Right atrium auricular region (tissue), 2 donors: Measurements from ENCODE around the gene URM1. TPM values are rescaled to one million over a fixed set of nuclear protein-coding genes. Genes with fewer than 3 reads are reported as not detected.

Experiments used
- DNase-seq: peaks from one replicate; pipeline ENCODE4 v3.0.0-alpha.2; 2019; ENCODE audit warnings: low spot score
- H3K27ac ChIP-seq, 2 donors: fragments of 200-600 bp; sonication (generic); 1 replicate in 1 of 2; 2 replicates in 1 of 2; pipeline ENCODE4 v1.5.1; 2016 to 2019
- H3K27me3 ChIP-seq, 2 donors: fragments of 200-600 bp; sonication (generic); one replicate each; pipeline versions ENCODE4 v1.5.1 to v1.6.0; 2017 to 2019
- H3K36me3 ChIP-seq: fragments of 200-600 bp; sonication (generic); one replicate; pipeline ENCODE4 v1.5.1; 2016
- H3K4me1 ChIP-seq, 2 donors: fragments of 200-600 bp; sonication (generic); one replicate each; pipeline versions ENCODE4 v1.5.1 to v1.6.0; 2017 to 2019
- H3K4me3 ChIP-seq, 2 donors: fragments of 200-600 bp; sonication (generic); 1 replicate in 1 of 2; 2 replicates in 1 of 2; pipeline ENCODE4 v1.5.1; 2017 to 2019; ENCODE audit warnings: mild to moderate bottlenecking in 1 of 2, moderate library complexity in 1 of 2
- H3K9me3 ChIP-seq, 2 donors: fragments of 200-600 bp; sonication (generic); one replicate each; pipeline ENCODE4 v1.5.1; 2019
- total RNA-seq, 2 donors: library from RNA; depleted of rRNA; stranded (reverse); fragments of >200 nt; gene quantifications; one replicate each; pipeline ENCODE4 v1.1.0, GENCODE V29; 2016
- TF ChIP-seq, protein P1 (sequence below), 2 donors: fragments of 200-600 bp; sonication (generic); IDR thresholded peaks; one replicate each; pipeline ENCODE4 v1.5.1; 2019; ENCODE audit warnings: antibody characterized with exemption in 2 of 2

URM1 gene
- total RNA-seq, 2 donors from 2014 or later = 34.0 to 37.3 TPM

DNA sequence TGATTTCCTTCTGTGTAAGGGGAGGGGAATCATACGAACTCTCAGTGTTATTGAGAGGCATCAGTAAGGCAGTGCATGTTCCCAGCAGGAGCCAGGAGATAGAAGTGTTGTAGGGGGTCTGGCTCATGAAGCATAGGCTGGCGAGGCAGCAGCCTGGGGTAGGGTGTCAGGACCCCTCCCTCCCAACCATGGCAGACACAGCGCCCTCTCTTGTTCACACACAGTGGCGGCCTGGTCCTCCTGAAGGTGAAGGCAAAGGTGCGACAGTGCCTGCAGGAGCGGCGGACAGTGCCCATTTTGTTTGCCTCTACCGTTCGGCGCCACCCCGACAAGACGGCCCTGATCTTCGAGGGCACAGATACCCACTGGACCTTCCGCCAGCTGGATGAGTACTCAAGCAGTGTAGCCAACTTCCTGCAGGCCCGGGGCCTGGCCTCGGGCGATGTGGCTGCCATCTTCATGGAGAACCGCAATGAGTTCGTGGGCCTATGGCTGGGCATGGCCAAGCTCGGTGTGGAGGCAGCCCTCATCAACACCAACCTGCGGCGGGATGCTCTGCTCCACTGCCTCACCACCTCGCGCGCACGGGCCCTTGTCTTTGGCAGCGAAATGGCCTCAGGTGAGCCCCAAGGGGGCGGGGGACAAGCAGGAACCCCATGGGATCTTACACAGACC lies 26.1 kb upstream of the URM1 start:
- Histone ChIP-seq H3K4me1 (peaks cover 0 to 11% of the 10 kb centered on the region in 2 donors), H3K36me3 (peaks cover 70% of the 10 kb centered on the region), H3K9me3 (no peaks in the 10 kb centered on the region), H3K4me3 (no peak overlapping the region), H3K27ac (no peak overlapping the region), H3K27me3 (no peaks in the 10 kb centered on the region)
- no peak for DNase-seq
- TF ChIP-seq, protein P1, sequence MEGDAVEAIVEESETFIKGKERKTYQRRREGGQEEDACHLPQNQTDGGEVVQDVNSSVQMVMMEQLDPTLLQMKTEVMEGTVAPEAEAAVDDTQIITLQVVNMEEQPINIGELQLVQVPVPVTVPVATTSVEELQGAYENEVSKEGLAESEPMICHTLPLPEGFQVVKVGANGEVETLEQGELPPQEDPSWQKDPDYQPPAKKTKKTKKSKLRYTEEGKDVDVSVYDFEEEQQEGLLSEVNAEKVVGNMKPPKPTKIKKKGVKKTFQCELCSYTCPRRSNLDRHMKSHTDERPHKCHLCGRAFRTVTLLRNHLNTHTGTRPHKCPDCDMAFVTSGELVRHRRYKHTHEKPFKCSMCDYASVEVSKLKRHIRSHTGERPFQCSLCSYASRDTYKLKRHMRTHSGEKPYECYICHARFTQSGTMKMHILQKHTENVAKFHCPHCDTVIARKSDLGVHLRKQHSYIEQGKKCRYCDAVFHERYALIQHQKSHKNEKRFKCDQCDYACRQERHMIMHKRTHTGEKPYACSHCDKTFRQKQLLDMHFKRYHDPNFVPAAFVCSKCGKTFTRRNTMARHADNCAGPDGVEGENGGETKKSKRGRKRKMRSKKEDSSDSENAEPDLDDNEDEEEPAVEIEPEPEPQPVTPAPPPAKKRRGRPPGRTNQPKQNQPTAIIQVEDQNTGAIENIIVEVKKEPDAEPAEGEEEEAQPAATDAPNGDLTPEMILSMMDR (IDR thresholded peaks at IDR 0.05) = no peak

DNA sequence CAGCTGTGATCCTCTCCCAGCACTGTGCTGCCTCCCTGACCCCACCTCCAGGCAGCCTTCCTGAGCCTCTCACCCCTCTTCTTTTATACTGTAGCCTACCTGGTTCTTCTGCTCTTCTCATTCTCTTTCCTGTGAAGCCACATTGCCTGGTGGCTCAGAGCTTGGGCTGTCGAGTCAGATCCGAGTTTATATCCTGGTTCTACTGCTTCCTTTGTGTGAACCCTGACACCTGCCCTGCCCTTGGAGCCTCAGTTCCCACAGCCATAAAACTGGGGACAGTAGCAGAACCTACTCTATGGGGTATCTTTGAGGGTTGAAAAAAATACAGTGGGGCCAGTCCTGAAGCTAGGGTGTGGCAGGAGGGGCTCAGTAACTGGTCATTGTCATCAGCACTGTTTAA lies 22.0 kb upstream of the URM1 start:
- peaks cover 70% of the 10 kb centered on the region for H3K36me3 ChIP-seq
- no peak overlapping the region for H3K27ac ChIP-seq
- no peaks in the 10 kb centered on the region for H3K9me3 ChIP-seq
- DNase-seq = no peak
- no peaks in the 10 kb centered on the region for H3K4me1 ChIP-seq
- TF ChIP-seq, protein P1 (IDR thresholded peaks at IDR 0.05) = no peak
- H3K27me3 ChIP-seq = no peaks in the 10 kb centered on the region
- H3K4me3 ChIP-seq = no peak overlapping the region

DNA sequence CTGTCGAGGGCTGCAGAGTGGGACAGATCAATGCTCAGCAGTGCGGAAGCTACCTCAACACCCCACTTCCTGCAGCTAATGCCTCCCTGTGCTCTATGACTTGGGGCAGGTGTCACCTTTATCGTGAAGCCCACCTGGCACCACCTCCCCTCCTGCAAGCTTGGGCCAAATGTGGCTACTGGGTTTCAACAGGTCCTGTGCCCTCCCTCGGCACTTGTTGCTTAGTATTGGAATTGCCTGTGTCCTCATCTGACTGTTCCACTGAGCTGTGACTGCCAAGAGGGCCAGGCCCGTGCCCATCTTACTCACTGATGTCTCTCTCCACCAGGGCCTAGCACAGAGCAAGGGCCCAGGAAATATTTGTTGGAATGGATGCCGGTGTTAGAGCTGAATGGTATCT lies 21.4 kb upstream of the URM1 start:
- no peak overlapping the region for H3K4me3 ChIP-seq
- TF ChIP-seq, protein P1 (IDR thresholded peaks at IDR 0.05) = no peak
- H3K27ac ChIP-seq = no peak overlapping the region
- no peaks in the 10 kb centered on the region for H3K9me3 ChIP-seq
- H3K36me3 ChIP-seq = peaks cover 64% of the 10 kb centered on the region
- no peaks in the 10 kb centered on the region for H3K4me1 ChIP-seq
- no peak for DNase-seq
- no peaks in the 10 kb centered on the region for H3K27me3 ChIP-seq

DNA sequence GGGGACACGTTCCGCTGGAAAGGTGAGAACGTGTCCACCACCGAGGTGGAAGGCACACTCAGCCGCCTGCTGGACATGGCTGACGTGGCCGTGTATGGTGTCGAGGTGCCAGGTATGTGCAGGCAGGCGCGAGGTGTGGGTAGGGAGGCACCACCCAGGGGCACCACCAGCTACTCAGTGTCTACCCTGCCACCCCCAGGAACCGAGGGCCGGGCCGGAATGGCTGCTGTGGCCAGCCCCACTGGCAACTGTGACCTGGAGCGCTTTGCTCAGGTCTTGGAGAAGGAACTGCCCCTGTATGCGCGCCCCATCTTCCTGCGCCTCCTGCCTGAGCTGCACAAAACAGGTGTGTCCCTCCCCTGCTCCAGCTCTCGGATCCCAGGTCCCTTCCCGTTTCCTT lies 15.7 kb upstream of the URM1 start:
- no peak for DNase-seq
- TF ChIP-seq, protein P1 (IDR thresholded peaks at IDR 0.05) = no peak
- Histone ChIP-seq H3K27ac (no peak overlapping the region), H3K36me3 (peaks cover 31% of the 10 kb centered on the region), H3K4me3 (no peak overlapping the region), H3K4me1 (no peaks in the 10 kb centered on the region), H3K27me3 (no peaks in the 10 kb centered on the region), H3K9me3 (no peaks in the 10 kb centered on the region)

DNA sequence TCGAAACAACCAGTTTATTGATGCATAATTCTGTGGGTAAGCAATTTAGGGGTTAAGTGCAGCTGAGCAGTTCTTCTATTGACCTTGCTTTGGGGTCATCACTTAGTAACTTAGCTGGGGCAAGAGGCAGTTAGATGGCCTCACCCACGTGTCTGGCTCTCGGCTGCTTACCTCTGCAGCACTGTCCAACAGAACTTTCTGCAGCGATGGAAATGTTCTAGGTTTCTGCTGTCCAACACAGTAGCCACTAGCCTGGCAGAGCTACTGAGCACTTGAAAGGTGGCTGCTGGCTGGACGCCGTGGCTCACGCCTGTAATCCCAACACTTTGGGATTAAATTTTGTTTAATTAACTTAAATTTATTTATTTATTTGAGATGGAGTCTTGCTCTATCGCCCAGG lies 13.1 kb upstream of the URM1 start:
- Histone ChIP-seq H3K27ac (no peak overlapping the region), H3K27me3 (no peaks in the 10 kb centered on the region), H3K9me3 (no peaks in the 10 kb centered on the region), H3K4me3 (no peak overlapping the region), H3K36me3 (peaks cover 22% of the 10 kb centered on the region), H3K4me1 (peaks cover 0 to 15% of the 10 kb centered on the region in 2 donors)
- TF ChIP-seq, protein P1 (IDR thresholded peaks at IDR 0.05) = no peak
- no peak for DNase-seq

DNA sequence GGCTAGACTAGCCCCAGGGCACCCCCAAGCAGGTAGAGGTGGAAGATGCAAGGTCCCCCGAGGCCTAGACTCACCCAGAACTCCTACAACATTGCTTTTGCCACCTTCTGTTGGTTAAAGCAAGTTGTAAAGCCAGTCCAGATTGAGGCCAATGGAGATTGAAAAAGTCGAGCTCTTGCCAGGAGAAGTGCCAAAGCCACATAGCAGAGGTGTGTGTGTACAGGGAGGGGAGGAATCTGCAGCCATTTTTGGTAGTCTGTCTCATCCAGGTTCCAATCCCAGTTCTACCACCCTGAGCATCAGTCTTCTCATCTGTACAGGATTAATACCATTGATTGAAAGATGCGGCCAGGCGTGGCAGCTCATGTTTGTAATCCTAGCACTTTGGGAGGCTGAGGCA lies 12.3 kb upstream of the URM1 start:
- Histone ChIP-seq H3K4me1 (peaks cover 0 to 15% of the 10 kb centered on the region in 2 donors), H3K27me3 (no peaks in the 10 kb centered on the region), H3K9me3 (no peaks in the 10 kb centered on the region), H3K36me3 (peaks cover 19% of the 10 kb centered on the region), H3K27ac (no peak overlapping the region), H3K4me3 (no peak overlapping the region)
- DNase-seq = no peak
- TF ChIP-seq, protein P1 (IDR thresholded peaks at IDR 0.05) = no peak
